GM10248 (cell line): Measurements from ENCODE around the gene ATP2B1.

ENCODE experiments used
- CTCF ChIA-PET: fragments of 300-600 bp; sonication (Branson Sonifier 250); formaldehyde crosslinking; extraction: SDS; loops from one replicate; lab custom pipeline; 2021; ENCODE audit warnings: antibody characterized with exemption; lab: Yijun Ruan, JAX
- POLR2A ChIA-PET: fragments of 350-650 bp; sonication (Branson Sonifier 250); formaldehyde crosslinking; extraction: SDS; loops from one replicate; lab custom pipeline; 2020; ENCODE audit warnings: antibody characterized with exemption; lab: Yijun Ruan, JAX
- DNase-seq: peaks from one replicate; pipeline ENCODE4 v3.0.0; 2012; ENCODE audit errors: extremely low spot score
- TF ChIP-seq, protein P1 (sequence below): IDR thresholded peaks from 2 replicates; pipeline ENCODE4 v1.5.1; 2012; ENCODE audit warnings: mild to moderate bottlenecking, low read depth; ENCODE audit errors: extremely low read depth, missing control alignments, control extremely low read depth

ATP2B1 gene

GRCh38 chr12:89750389-89751351, 42.0 kb upstream of the ATP2B1 start:
- TF ChIP-seq, protein P1, sequence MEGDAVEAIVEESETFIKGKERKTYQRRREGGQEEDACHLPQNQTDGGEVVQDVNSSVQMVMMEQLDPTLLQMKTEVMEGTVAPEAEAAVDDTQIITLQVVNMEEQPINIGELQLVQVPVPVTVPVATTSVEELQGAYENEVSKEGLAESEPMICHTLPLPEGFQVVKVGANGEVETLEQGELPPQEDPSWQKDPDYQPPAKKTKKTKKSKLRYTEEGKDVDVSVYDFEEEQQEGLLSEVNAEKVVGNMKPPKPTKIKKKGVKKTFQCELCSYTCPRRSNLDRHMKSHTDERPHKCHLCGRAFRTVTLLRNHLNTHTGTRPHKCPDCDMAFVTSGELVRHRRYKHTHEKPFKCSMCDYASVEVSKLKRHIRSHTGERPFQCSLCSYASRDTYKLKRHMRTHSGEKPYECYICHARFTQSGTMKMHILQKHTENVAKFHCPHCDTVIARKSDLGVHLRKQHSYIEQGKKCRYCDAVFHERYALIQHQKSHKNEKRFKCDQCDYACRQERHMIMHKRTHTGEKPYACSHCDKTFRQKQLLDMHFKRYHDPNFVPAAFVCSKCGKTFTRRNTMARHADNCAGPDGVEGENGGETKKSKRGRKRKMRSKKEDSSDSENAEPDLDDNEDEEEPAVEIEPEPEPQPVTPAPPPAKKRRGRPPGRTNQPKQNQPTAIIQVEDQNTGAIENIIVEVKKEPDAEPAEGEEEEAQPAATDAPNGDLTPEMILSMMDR: no peak
- POLR2A ChIA-PET: no interaction called here
- DNase-seq: no peak
- CTCF ChIA-PET: no interaction called here

GRCh38 chr12:89748791-89749190, 40.2 kb upstream of the ATP2B1 start:
- TF ChIP-seq, protein P1: no peak
- ChIA-PET POLR2A (no interaction called here), CTCF (interaction anchor here (1.0 kb wide), 1 partner anchor 33 kb away, joined by 3 read pairs; no protein-coding TSS in a partner anchor)
- no peak for DNase-seq

- TF ChIP-seq, protein P1: no peak
- POLR2A ChIA-PET: no interaction called here
- CTCF ChIA-PET: no interaction called here
- no peak for DNase-seq
Observed at GRCh38 chr12:89745286-89745685, 36.6 kb upstream of the ATP2B1 start.

- DNase-seq: no peak
- CTCF ChIA-PET: no interaction called here
- TF ChIP-seq, protein P1: no peak
- POLR2A ChIA-PET: no interaction called here
Observed at GRCh38 chr12:89742337-89743022, 33.8 kb upstream of the ATP2B1 start.

- ChIA-PET POLR2A (no interaction called here), CTCF (interaction anchor here (1.2 kb wide), 1 partner anchor 14 kb away, joined by 5 read pairs; no protein-coding TSS in a partner anchor)
- TF ChIP-seq, protein P1: no peak
- no peak for DNase-seq
Observed at GRCh38 chr12:89740943-89741342, 32.3 kb upstream of the ATP2B1 start.

- no peak for DNase-seq
- TF ChIP-seq, protein P1: no peak
- ChIA-PET POLR2A (no interaction called here), CTCF (interaction anchor here (1.6 kb wide), 2 partner anchors 17 to 69 kb away, joined by 3 read pairs; no protein-coding TSS in a partner anchor)
Observed at GRCh38 chr12:89736995-89737394, 28.4 kb upstream of the ATP2B1 start.
